GM18511 (cell line): ENCODE data around the gene SURF6.
A peak's percentile ranks its signal among the peaks of the same experiment; 100 is the strongest.

Source experiments
- ATAC-seq: cut with Tn5 transposase; IDR thresholded peaks from one replicate; pipeline ENCODE4 v1.9.1; 2021; ENCODE audit warnings: mild to moderate bottlenecking, moderate library complexity; ENCODE audit not compliant: unreplicated experiment

The SURF6 gene

DNA sequence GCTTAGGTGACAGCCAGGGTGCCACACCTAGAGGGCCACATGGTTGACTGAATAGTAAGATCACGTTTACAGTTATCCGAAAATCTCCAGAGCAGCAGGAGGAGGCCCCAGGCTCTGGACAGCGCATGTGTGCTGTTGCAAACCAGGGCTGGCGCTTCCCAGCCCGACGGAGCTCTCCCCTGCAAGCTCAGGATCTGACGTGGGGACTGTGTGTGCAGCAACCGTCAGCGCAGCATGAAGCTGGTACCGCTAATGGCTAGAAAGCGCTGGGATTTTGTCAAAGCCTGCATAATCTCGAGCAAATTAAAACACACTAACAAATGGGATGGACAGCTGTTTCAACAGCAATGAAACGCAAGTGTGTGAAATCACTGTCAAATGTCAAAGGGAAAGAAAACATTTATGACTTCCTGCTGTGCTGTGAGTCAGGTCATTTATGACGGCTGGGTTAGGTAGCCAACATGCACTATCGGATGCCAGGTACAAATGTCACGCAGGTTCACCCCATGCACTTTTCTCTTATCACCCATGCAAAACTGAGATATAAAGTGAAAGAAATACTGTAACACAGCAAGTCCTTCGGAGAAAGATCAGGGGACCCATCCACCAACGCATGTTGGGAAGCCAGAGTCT lies 32.4 kb upstream of the SURF6 start:
- ATAC-seq = no peak

DNA sequence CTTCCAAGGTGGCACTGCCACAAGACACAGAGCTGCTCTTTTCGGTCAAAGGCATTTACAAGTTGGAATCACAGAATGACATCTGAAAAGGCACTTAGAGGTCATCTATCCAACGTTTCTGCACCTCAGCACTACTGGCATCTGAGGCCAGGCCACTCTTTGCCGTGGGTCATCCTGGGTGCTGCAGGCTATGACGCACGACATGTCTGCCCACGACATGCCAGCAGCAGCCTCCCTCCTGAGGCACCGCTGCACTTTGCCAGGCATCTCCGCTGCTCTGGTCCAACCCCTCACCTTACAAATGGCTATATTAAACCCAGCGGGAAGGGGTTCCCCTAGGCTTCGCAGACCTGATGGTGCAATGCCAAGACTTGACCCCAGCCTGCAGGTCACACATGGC lies 31.8 kb upstream of the SURF6 start:
- ATAC-seq = no peak

DNA sequence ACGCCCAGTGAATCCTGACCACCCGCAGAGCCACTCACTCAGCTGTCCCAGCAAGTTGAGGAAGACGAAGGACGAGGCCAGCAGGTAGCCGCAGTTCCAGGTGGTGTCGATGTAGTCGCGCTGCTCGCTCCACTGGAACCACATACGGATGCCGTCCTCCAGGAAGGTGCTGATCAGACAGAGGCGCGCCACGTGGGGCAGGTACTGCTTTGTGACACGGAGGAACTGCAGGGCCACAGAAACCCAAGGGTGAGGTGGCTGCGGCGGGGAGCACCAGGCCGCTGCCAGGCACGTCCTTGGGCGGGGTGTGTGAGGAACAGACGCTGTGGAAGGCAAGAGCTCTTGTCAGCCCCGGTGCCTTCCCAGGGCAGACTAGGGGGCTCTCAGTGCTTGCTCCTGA lies 31.2 kb upstream of the SURF6 start:
- no peak for ATAC-seq

DNA sequence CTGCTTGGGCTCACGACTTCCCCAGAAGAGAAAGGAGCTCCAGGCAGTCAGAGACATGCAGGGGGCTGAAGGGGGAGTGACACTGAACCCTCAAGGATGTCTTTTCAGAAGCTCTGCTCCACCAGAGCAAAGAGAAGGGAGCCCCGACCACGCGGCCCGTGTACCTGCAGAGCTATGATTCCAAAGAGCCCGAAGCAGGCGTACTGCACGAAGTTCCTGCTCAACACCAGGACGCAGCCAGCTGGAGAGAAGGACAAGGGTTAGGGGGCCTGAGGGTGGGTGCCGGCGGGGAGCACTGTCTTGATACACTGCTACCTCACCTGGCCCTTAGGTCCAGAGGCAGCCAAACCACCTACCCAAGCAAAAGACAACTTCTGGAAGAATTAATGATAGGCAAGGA lies 30.4 kb upstream of the SURF6 start:
- no peak for ATAC-seq

DNA sequence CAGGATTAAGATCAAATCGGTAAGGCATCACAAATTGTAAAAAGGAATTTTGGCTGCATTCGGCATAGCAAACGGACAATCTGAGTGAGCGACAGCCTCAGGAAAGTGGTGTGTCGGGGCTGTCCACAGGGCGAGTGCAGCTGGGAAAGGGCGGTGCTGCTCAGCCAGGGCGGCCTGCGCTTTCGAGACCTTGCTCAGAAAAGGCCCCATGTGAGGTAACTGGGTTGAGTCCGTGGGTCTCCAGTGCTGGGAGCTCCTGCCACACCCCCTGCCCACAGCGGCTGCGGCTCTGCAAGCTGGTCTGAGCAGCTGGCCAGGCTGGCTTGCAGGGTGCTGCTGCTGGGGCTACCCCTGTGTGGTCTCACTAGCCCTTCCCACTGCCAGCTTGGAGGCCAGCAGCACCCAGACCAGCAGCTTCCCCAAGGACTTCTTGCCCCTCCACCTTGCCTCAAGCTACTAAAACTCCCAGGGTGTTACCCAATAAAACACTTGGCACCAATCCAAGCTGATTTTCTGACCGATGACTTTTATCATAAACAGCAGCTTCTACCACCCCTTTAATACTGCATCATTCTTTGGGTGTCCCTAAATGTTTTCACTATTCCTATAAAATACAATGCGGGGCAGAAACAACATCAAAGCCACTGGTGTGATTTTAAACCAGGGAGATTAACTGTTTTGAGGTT lies 26.5 kb upstream of the SURF6 start:
- ATAC-seq = no peak

DNA sequence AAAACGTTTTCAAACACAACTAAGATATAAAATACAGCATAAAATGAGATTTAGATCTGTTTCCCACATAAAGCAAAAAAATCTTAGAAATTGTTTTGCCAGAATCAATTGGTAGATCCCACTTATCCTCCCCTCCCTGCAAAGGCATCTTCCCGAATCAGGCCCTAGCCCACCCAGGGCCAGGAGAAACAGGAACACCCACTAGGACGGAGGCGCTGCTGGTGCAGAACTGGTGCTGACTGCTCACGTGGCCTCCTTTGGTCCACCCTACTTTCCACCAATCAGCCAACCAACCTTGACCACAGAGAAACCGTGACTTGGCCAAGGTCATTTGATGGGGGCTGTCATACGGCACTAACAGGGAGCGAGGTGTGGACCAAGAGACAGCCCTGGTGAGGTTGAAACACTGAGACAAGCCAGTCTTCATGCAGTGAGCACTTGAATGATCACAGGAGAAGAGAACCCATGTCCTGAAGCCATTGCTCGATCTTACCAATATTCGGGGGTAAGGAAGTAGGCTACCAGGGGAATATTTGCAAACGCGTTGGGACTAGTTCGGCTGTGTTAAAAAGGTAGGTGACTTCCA lies 25.6 kb upstream of the SURF6 start:
- no peak for ATAC-seq

DNA sequence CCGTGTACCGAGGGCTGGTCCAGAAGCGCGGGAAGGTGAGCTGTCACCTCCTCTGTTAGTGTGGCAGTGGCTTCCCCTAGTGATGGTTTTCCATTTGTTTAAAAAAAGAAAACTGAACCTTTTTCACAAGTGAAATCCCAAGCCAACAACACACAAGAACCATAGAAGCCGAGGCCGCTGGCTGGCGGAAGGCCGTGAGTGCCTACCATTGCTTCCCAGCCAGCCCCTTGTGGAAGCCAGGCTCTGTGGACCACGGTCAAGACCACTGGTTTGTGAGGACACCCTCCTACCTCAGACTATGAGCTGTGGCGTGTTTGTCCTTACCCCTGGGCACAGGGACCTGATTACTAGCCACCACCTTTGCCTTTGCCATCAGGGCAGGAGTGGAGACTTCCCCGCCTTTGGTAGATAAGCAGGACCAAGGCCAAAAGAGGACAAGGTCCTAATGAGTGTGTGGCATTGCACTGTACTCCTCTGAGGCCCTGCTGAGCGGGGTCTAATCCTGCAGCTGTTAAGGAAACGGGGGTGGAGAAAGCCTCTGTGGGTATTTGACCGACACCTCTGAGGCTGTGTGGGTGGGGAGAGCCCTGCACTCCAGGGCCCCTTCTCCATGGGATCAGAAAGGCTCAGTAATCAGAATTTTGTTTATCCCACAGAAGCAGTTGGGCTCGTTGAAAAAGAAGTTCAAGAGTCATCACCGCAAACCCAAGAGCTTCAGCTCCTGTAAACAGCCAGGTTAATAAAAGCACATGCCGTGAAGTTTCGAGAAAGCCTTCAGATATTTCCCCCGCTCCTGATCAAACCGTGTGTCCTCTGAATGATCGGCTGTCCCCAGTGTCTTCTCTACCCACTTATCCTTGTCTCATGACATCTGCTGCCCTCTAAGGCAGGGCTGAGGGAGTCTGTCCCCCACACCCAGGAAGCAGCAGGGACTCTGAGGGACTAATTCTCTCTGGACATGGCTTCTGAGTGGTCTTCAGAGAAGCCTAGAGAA lies 24.7 kb upstream of the SURF6 start:
- ATAC-seq = no peak

DNA sequence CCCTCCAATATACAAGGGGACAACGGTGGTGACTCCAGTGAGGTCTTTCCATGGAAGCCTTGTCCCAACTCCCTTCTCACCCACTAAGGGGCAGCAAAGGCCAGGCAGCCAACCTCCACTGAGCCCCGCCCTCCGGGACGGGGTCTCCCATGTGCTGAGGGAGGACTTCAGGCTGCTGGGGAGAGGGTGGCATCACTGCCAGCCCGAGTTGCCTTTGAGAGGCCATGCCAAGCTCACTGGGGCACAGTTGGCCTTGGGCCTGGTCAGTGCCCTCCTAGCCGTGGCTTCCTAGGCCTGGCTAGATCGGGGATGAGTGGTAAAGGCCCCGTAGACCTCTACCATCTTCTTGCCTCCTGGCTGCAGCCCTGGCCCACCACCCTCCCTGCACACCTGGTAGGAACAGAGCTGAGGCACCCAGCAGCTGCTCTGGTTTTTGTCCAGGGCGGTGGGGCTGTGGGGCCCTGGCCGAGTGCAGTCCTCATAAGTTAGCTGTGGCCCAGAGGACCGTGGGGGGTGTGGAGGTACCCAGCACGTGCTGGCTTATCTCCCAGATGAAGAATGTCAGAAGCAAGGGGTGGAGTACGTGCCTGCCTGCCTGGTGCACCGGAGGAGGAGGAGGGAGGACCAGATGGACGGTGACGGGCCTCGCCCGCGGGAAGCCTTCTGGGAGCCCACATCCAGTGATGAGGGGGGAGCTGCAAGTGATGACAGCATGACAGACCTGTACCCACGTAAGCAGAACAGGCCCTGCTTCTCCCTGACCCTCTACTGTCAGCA lies 23.6 kb upstream of the SURF6 start:
- ATAC-seq = no peak

DNA sequence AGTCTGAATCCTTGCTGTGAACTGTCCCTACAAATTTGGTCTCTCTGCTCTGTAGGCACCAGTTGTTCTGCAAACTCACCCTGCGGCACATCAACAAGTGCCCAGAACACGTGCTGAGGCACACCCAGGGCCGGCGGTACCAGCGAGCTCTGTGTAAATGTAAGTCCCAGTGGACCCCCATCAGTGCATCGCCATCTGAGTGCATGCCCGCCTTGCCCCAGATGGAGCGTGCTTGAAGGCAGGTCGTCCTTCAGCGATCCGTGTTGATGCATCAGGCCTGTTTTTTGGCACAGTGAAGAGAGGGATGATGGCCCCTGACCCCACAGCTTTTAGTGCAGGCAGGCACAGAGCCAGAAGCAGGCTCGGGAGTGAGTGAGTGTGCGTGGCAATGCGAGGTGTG lies 21.7 kb upstream of the SURF6 start:
- no peak for ATAC-seq

DNA sequence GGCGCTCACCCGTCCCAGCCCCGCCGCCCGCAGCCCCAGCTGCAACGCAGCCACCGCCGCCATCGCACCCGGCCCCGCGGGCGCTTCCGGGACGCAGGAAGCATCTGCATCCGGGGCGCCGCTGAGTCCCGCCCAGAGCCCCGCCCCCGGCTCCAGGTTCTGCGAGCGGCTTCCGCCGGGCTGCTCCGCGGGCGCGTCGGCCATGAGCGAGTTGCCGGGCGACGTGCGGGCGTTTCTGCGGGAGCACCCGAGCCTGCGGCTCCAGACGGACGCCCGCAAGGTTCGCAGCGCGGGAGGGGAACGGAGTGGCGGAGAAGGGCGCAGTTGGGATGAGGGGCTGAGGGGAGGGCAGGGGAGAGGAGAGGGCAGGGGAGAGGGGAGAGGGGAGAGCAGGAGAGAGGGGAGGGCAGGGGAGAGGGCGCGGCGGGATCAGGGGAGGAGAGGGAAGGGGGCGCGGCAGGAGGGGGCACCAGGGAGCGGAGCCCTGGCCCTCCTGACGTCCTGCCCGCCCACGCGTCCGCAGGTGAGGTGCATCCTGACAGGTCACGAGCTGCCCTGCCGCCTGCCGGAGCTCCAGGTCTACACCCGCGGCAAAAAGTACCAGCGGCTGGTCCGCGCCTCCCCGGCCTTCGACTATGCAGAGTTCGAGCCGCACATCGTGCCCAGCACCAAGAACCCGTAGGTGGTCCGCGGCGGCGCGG lies 20.6 kb upstream of the SURF6 start, which contains the start of the genes SURF1 and SURF2:
Gene SURF1 (minus strand): TSS at position 97 of the 701 bp plus-strand sequence. CDS start 34 bp downstream, at position 63.
Gene SURF2 (plus strand): TSS at position 160 of the 701 bp plus-strand sequence. CDS start 43 bp downstream, at position 203.
- ATAC-seq = peak; percentile 73

DNA sequence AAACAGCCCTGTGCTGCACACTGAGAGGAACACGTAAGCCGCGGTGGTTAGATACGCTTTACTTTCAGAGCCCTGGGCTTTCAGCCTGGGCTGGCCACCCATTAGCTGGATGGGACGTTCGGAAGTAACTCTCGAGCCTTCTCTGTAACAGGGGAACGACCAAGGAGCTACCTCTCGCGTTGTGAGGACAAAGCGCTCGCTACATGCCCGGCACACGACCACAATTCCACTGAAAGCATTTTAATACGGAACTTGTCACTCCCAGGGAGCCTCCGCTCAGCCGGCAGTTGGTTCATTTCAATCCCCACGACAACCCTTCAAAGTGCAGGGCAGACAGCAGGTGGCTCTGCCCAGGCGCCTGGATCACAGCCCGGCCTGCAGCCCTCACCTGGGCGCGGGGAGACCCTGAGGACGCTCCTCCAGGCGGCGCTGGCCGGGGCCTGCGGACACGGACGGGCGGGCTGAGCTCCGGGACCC lies 19.9 kb upstream of the SURF6 start:
- ATAC-seq = peak; percentile 38

DNA sequence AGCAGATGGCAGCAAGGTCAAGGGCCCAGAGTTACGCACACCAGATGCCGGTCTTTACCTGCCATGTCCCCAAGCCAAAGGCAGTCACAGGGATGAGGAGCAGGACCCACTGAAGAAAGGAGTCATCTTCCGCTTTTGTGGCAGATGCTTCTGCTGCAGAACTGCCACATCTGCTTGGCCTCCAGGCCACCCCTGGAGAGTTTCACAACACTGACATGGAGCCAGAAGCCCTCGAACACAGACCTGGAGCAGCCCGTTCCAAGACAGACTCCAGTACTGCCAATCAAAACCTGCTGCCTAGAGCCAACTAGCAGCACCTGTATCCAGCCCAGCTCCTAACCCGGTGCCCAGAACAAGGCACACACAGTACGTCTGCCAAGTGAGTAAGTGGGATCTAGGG lies 18.8 kb upstream of the SURF6 start:
- no peak for ATAC-seq

DNA sequence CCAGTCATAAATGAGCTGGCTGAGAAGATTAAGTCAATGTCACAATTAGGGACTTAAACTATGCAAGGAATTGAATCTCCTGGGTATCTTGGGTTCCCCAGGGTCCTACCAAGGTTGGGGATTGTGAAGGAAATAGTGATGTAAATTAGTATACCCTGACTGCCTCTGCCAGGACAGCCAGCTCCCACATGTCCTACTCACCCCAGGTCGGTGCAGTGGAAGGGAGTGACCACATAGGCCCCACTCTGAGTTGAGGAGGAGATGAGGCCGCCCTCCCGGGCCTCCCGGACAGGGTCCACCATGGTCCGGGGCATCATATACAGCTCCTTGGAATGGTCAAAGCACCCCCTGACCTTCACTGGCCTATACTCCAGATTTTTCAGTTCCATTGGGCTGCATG lies 17.6 kb upstream of the SURF6 start:
- ATAC-seq = no peak

DNA sequence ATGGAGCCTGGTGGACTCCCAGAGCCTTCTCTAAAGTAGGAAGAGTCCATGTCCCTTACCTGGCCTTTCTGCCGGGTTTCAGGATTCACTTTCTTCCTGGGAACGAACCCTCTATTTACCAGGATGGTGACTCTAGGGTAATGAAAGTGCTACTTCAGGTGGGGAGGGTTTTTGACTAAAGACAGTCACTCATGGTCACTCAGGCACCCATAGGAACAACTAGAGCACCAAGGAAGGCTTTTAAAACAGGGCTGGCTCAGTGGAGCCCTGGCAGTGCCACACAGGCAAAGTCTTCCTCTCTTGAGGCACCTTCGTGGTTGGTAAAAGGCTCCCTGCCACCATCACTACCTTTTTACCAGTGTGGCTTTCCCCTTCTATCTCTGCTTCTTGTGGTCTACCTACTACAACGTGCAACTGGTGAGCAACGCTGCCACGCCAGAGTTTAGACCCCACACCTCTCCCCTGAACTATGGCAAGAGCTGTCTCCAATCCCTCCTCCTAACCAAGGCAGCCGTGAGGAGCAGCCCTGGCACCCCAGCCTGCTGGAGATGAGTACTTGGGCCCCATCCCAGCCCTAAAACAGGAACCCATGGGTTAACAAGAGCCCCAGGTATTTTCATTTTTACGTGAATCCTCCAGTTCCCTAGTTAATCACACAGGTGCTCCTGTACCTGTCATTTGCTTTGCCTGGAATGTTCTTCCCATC lies 16.8 kb upstream of the SURF6 start:
- no peak for ATAC-seq

DNA sequence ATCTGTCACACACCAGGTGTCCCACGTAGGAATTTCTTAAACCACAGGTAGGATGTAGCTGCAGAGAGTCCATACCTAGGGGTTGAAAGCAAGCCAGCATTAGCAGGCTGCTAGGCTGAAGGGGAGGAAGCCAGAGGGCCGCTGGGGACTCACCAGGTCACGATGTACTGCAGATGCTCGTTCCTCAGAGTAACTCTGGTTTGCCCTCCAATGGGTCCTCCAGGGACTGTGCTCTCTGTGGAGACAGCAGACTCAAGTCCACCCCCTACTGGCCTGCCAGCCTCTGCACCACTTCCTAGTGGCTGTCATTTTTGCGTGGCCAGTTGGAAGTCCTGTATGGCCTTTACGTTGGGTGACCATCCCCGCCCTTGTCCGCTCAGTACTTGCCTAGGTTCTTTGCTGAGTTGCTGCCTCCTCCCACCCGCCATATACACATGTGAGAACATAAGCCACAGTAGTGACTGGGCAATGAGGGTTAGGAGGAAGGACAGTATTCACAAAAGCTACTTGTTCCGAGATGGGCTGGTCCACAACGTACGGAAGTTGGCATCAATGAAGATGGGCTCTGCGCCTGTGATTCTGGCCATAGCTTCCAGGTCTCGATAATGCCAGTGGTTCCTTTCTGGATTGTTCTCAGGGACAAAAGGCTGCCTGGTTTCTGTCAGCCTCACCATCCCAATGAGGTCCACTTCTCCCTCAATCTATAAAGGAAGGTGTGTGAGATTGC lies 16.1 kb upstream of the SURF6 start:
- no peak for ATAC-seq

DNA sequence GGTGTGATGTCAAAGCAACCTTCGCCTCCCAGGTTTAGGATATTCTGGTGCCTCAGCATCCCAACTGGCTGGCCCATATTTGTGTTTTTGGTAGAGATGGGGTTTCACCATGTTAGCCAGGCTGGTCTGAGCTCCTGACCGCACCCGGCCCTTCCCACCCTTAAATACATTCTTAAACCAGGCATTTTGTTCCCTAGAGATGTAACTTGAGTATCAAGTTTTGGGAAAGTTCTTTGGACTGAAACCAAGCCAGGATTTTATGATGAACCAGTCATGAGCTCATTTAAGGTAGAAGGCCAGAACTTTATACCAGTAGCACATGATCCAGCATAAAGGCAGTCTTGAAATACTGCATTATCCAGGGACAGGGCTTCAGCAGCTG lies 15.5 kb upstream of the SURF6 start:
- ATAC-seq = no peak

DNA sequence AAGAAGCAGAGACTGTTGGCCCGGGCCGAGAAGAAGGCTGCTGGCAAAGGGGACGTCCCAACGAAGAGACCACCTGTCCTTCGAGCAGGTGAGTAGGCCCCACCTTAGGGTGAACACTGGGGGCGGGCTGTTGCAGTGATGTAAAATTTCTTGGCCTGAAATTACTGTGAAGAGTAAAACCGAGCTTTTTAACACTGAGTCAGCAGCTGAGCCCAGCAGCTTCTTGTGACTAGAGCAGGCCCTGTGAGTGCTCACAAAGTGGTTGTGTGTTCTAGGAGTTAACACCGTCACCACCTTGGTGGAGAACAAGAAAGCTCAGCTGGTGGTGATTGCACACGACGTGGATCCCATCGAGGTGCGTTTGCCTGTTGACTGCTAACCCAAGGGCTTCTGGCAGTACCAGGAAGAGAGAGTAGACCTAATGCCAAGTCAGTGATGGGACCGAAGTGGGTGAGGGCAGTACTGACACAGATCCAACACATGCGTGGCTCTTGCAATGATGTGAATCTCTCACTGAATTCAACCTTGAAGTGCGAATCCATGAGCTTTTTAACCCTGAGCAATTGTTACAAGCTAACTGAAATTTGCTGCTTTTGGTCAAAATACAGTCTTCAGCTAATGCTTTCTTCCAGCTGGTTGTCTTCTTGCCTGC lies 14.1 kb upstream of the SURF6 start:
- ATAC-seq = no peak
